ENCODE results near the gene ATP6V0C.
"Not testable (repeated sequence)": the region's sequence is repeated elsewhere in the genome, so short reads cannot be mapped to it uniquely, and the experiment has no call there.

Gene ATP6V0C

DNA sequence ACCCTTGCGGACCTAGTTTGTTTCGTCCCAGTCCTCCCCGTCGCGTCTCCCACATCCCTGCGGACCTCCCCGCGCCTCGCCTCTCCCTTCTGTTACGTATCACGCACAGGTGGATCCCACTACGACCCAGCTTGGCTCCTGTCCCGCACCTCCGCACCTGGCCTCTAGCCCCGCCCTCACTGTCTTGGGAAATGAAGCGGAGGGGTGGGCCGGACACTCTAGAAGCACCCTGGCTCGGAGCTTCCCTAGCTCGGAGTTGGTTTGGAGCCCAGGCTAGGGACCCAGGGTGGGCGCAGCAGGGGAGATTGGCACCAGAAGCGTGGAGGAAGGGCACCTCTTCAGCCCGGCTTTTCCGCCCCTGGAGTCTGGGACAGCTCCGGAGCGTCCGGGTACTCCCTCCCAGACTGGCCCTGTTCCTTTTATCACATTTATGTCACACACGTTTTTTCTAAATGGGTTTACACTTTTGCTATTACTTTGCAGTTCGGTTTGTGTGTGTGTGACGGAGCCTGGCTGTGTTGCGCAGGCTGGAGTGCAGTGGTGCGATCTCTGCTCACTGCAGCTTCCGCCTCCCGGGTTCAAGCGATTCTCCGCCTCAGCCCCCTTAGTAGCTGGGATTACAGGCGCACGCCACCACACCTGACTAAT lies 18.9 kb downstream of the ATP6V0C start:
- H3K4me3 Mint-ChIP-seq, result peak overlapping the region; percentile 96
- peak overlapping the region; percentile 97 for H3K27ac Mint-ChIP-seq
- peaks cover 26% of the 10 kb centered on the region for H3K4me1 Mint-ChIP-seq
- DNase-seq (ENCODE audit: low spot score in 2 of 2) (peak; percentile 54 to 86), ATAC-seq (peak; percentile 47)
- H3K36me3 Mint-ChIP-seq, result peaks cover 28% of the 10 kb centered on the region
- no peaks in the 10 kb centered on the region for H3K9me3 Mint-ChIP-seq

DNA sequence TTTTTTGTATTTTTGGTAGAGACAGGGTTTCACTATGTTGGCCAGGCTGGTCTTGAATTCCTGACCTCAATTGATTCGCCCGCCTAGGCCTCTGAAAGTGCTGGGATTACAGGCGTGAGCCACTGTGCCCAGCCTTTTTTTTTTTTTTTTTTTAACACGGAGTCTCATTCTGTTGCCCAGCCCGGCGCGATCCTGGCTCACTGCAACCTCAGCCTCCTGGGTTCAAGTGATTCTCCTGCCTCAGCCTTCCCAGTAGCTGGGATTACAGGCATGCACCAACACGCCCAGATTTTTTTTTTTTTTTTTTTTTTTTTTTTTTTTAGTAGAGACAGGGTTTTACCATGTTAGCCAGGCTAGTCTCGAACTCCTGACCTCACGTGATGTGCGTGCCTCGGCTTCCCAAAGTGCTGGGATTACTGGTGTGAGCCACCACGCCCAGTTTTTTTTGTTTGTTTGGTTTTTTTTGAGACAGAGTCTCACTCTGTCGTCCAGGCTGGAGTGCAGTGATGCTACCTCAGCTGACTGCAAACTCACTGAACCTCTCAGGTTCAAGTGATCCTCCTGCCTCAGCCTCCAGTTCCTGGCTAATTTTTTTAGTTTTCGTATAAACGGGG lies 19.5 kb downstream of the ATP6V0C start:
- peak overlapping the region; percentile 96 for H3K4me3 Mint-ChIP-seq
- not testable (repeated sequence) for ATAC-seq; H3K9me3 Mint-ChIP-seq; DNase-seq (ENCODE audit: low spot score in 2 of 2)
- H3K4me1 Mint-ChIP-seq, result peaks cover 26% of the 10 kb centered on the region
- peak overlapping the region; percentile 97 for H3K27ac Mint-ChIP-seq
- peaks cover 28% of the 10 kb centered on the region for H3K36me3 Mint-ChIP-seq

DNA sequence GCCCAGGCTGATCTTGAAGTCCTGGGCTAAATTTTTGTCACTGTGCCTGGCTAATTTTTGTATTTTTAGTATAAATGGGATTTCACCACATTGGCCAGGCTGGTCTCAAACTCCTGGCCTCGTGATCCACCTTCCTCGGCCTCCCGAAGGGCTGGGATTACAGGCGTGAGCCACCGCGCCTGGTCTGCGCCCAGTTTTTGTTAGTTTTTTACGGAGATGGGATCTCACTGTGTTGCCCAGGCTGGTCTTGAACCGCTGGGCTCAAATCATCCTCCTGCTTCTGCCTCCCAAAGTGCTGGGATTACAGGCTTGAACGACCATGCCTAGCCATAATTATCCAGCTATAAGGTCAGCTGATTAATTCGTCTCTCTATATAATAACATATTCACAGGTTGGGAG lies 20.2 kb downstream of the ATP6V0C start:
- H3K9me3 Mint-ChIP-seq, result no peaks in the 10 kb centered on the region
- H3K36me3 Mint-ChIP-seq, result peaks cover 28% of the 10 kb centered on the region
- peaks cover 31% of the 10 kb centered on the region for H3K4me1 Mint-ChIP-seq
- DNase-seq (ENCODE audit: low spot score in 2 of 2), result no peak
- ATAC-seq, result no peak
- H3K4me3 Mint-ChIP-seq, result peak overlapping the region; percentile 96
- H3K27ac Mint-ChIP-seq, result peak overlapping the region; percentile 48

DNA sequence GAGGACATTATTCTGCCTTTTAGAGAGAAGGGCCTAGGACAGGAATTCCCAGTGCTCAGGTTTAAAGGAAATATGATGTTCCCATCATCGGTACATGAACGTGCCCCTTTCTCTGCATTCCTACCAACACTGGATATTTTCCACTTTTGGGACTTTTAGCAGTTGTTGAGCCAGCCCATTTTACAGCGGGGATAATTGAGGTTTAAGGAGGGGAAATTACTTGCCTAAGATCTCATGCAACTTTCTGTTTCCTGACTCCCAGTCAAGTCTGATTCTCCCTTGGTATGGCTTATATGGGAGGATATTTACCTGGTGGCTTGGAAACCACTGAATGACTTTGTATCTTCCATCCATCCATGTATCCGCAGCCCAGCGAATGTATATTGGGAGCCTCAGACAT lies 20.6 kb downstream of the ATP6V0C start:
- H3K4me1 Mint-ChIP-seq, result peaks cover 35% of the 10 kb centered on the region
- H3K27ac Mint-ChIP-seq, result peak overlapping the region; percentile 48
- not testable (repeated sequence) for DNase-seq (ENCODE audit: low spot score in 2 of 2); ATAC-seq; H3K9me3 Mint-ChIP-seq
- H3K4me3 Mint-ChIP-seq, result peak overlapping the region; percentile 96
- peaks cover 28% of the 10 kb centered on the region for H3K36me3 Mint-ChIP-seq

DNA sequence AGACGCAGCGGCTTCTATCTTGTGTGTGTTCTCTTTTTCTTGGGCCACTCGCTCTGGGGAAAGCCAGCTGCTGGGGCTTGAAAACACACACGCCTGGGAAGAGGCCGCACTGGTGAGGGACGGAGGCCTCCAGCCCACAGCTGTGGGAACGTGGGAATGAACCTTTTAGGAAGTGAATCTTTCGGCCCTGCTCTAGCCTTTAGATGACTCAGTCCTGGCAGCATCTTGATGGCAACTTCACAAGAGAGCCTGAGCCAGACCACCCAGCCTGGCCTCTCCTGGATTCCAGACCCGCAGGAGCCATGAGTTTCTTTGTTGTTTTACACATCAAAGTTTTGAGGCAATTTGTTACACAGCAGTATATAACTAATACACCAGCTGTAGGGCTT lies 21.9 kb downstream of the ATP6V0C start:
- Mint-ChIP-seq H3K36me3 (peaks cover 28% of the 10 kb centered on the region), H3K27ac (no peak overlapping the region), H3K4me1 (peaks cover 41% of the 10 kb centered on the region), H3K9me3 (no peaks in the 10 kb centered on the region), H3K4me3 (peak overlapping the region; percentile 73)
- no peak for ATAC-seq
- DNase-seq (ENCODE audit: low spot score in 2 of 2), result no peak

DNA sequence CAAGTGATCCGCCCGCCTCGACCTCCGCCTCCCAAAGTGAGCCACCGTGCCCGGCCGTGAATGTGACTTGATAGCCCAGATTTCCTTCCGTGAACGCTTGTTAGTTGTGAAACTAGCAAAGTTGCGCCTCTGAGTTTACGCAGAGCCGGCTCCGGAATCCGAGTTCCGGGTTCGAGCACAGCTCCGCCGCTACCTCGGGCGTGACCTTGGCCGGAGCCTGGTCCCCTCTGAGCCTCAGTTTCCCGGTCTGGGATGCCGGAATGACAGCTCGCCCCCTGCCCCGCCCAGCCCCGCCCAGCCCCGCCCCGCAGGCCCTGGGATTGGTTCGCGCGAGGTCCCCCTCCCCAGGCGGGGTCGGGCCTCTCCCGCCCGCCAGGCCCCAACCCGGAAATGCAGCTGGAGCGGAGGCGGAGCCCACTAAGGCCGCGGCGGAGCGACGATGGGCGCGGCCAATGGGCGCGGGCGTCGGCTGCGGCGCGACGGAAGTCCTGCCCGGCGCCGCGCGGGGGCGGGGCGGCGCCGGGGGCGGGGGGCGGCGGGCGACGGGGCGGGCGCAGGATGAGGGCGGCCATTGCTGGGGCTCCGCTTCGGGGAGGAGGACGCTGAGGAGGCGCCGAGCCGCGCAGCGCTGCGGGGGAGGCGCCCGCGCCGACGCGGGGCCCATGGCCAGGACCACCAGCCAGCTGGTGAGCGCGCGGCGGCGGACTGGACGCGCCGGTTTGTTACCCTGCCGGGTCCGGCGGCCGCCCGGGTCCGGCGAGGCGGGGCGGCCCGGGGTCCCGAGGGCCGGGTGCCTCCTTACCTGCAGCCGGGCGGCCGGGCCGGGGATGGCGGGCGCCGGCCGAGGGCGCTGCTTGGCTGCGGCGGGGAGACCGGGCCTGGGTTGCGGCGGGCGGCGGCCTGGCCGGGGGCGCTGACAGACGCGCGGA lies 24.0 kb downstream of the ATP6V0C start, which contains the start of gene PDPK1:
TSS of gene PDPK1 (plus strand) at position 571 of the 929 bp plus-strand sequence. CDS start at position 663, 92 bp downstream.
- Mint-ChIP-seq H3K9me3 (no peaks in the 10 kb centered on the region), H3K27ac (peak within 1 kb of the TSS; percentile 78), H3K4me3 (peak within 1 kb of the TSS; percentile 74), H3K4me1 (peaks cover 36% of the 10 kb centered on the region), H3K36me3 (peaks cover 24% of the 10 kb centered on the region)
- DNase-seq (ENCODE audit: low spot score in 2 of 2) (peak; percentile 83 to 93), ATAC-seq (peak; percentile 89)

DNA sequence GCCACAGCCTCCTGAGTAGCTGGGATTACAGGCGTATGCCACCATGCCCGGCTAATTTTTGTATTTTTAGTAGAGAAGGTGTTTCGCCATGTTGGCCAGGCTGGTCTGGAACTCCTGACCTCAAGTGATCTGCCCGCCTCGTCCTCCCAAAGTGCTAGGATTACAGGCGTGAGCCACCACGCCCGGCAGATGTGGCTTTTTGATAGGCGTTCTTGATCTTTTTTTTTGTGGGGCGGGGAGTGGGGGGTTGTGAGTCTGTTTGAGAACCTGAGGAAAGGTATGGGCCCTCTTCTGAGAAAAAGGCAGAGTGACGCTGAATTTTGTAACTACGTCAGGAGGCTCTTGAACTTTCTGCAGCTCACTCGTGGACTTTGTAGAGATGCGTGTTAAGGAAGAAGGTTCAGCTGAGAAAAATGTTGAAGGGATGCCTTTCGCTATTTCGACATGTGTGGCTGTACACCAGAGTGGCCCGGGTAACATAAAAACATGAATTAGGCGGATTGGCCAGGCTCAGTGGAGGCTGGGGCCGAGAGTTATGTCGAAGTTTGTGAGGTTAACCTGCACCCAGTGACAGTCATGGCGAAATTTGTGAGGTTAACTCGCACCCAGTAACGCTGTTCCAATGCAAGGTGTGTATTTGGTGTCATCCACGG lies 25.6 kb downstream of the ATP6V0C start:
- H3K9me3 Mint-ChIP-seq; DNase-seq (ENCODE audit: low spot score in 2 of 2); ATAC-seq: not testable (repeated sequence)
- Mint-ChIP-seq H3K4me1 (peaks cover 32% of the 10 kb centered on the region), H3K4me3 (peak overlapping the region; percentile 74), H3K27ac (peak overlapping the region; percentile 56), H3K36me3 (peaks cover 22% of the 10 kb centered on the region)

DNA sequence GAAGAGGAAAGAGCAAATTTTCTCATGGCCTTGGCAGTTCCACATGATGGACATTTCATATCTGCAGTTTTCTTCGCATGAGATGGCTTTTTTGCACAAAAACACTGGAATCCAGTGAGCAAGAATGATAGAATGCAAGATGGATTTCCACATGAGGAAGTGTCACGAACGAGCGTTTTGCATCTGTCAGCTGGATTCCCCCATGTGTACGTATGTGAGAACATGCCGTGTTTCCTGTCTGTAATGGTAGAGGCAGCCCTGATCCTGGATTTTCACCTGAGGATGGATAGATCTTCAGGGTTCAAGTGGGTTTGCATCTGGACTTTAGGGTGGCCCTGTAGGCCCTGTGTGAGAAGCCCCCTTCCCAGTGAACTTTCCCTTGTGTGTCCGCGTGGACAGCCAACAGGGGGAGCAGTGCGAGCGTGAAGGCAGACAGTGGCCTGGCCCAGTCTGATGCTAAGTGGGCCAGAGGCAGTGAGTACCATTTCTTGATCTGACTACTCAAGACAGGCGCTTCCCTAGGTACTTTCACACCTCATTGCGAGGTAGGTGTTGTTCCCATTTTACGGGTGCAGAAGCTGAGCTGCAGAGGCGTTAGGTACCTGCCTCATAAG lies 26.2 kb downstream of the ATP6V0C start:
- ATAC-seq (peak; percentile 41), DNase-seq (ENCODE audit: low spot score in 2 of 2) (peak in 1 of 2 donors; percentile 70)

DNA sequence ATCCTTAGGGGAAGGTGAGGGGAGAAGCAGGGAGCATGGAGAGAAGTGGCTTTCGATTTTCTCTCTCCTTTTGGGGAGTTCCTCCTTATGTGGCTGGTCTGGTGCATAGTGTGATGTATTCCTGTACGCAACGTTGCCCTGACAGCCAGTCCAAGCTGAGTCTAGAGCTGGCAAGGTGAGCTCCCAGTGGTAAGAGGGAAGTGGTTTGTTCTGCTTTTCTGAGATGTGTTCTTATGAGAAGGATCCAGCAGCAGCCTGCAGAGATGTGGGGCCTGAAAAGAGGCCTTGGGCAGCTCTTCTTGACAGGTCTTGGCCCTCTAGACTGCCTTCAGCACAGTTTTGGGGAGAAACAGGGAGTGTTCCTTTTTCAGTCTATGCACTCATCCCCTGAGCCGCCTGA lies 27.2 kb downstream of the ATP6V0C start:
- Mint-ChIP-seq H3K4me1 (peaks cover 39% of the 10 kb centered on the region), H3K4me3 (peak overlapping the region; percentile 40), H3K36me3 (peaks cover 34% of the 10 kb centered on the region), H3K27ac (peak overlapping the region; percentile 88)
- DNase-seq (ENCODE audit: low spot score in 2 of 2); ATAC-seq; H3K9me3 Mint-ChIP-seq: not testable (repeated sequence)

More for the DNA sequence above, 26.2 kb downstream of the ATP6V0C start:
- not testable (repeated sequence) for H3K27ac Mint-ChIP-seq, H3K9me3 Mint-ChIP-seq
- H3K4me1 Mint-ChIP-seq, result peaks cover 33% of the 10 kb centered on the region
- peaks cover 29% of the 10 kb centered on the region for H3K36me3 Mint-ChIP-seq
- peak overlapping the region; percentile 74 for H3K4me3 Mint-ChIP-seq

DNA sequence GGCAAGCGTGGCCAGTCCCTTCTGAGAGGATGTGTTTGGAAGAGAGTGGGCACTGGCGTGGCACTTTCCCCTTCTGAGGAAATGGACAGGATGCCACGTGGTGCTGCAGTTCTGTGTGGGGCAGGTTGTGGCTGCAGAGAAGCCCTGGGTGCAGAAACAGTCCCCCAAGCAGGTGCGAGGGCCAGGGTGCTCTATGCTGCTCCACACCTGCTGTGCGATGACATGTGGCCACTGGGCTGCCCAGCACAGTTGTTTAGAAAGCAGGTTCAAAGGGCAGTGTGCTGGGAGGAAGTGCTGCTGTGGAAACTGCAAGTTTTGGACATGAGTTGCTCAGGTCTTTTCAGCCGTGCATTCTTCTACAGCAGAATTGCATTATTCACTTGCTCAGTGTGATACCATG lies 27.7 kb downstream of the ATP6V0C start:
- not testable (repeated sequence) for DNase-seq (ENCODE audit: low spot score in 2 of 2); ATAC-seq; H3K9me3 Mint-ChIP-seq
- H3K27ac Mint-ChIP-seq, result peak overlapping the region; percentile 88
- peak overlapping the region; percentile 40 for H3K4me3 Mint-ChIP-seq
- H3K36me3 Mint-ChIP-seq, result peaks cover 34% of the 10 kb centered on the region
- peaks cover 39% of the 10 kb centered on the region for H3K4me1 Mint-ChIP-seq

DNA sequence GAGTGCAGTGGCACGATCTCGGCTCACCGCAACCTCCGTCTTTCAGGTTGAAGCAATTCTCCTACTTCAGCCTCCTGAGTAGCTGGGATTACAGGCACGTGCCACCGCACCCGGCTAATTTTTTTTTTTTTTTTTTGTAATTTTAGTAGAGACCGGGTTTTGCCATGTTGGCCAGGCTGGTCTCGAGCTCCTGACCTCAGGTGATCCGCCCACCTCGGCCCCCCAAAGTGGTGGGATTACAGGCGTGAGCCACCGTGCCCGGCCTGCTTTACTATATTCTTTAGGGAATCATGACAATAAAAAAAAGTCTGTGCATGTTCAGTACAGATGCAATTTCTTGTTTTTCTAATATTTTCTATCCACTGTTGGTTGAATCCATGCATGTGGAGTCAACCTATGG lies 30.0 kb downstream of the ATP6V0C start:
- Mint-ChIP-seq H3K4me1 (peaks cover 35% of the 10 kb centered on the region), H3K36me3 (peaks cover 28% of the 10 kb centered on the region)
- not testable (repeated sequence) for H3K9me3 Mint-ChIP-seq; H3K4me3 Mint-ChIP-seq; H3K27ac Mint-ChIP-seq; DNase-seq (ENCODE audit: low spot score in 2 of 2); ATAC-seq

DNA sequence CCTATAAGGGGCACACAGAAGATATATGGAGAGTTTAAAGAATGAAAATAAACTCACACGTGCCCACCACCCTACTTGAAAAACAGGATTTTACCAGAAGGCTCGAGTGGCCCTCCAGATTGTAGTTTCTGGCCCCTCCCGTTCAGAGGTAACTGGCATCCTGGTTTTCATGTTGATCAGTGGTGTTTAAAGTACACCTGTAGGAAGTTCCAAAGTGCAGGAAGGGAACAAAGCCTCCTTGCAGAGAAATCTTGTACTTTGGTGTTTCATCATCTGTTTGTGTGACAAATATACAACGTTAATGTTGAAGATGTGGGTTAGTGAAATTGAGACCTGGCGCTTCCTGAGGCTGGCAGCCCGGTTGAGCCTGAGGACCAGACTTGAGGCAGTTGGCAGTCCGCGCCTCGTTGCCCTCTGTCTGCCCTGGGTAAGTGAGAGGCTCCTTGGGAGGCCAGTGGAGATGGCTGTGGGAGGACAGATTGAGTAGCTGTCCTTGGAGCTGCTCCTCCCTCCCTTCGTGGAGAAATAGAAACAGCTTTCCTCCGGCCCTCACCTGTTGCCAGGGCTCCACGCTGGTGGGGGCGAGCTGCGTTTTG lies 36.6 kb downstream of the ATP6V0C start:
- H3K9me3 Mint-ChIP-seq; H3K4me3 Mint-ChIP-seq; H3K4me1 Mint-ChIP-seq; H3K36me3 Mint-ChIP-seq; ATAC-seq; H3K27ac Mint-ChIP-seq; DNase-seq (ENCODE audit: low spot score in 2 of 2): not testable (repeated sequence)

DNA sequence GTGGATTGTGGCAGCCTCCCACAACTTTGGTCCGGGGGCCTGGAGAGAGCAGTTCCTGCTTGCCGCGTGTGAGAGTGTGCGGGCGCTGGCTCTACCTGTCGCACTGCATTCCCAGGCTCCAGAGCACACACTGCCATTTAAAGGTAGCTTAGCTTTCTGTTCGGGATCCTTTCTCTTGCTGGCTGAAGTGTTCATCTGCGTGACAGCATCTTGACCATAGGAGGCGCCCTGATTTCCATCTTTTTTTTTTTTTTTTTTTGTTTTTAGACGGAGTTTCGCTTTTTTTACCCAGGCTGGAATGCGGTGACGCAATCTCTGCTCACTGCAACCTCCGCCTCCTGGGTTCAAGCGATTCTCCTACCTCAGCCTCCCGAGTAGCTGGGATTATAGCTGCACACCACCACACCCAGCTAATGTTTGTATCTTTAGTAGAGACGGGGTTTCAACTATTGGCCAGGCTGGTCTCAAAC lies 37.7 kb downstream of the ATP6V0C start:
- DNase-seq (ENCODE audit: low spot score in 2 of 2); ATAC-seq: not testable (repeated sequence)

More for the DNA sequence above, 37.7 kb downstream of the ATP6V0C start:
- H3K27ac Mint-ChIP-seq, H3K4me3 Mint-ChIP-seq, H3K36me3 Mint-ChIP-seq, H3K4me1 Mint-ChIP-seq, H3K9me3 Mint-ChIP-seq: not testable (repeated sequence)

Data from stimulated activated effector memory CD8-positive, alpha-beta T cell treated with anti-CD3 and anti-CD28 coated beads, Interleukin-12 subunit alpha, Interleukin-12 subunit beta, amount 100 ng/mL, for 72 hours (primary cell).